H1 (cell line): ENCODE data around the gene CD96. TPM values are rescaled to one million over a fixed set of nuclear protein-coding genes. Genes with fewer than 3 reads are reported as not detected.

Source experiments
- polyA plus RNA-seq, 7 experiments: library from polyadenylated mRNA; depleted of rRNA in 3 of 7; stranded (reverse) in 5 of 7; unstranded in 2 of 7; fragments of >200 nt in 5 of 7; fragments of 200-250 nt in 2 of 7; gene quantifications; 1 replicate in 5 of 7; 2 replicates in 1 of 7; 4 replicates in 1 of 7; pipeline versions ENCODE4 v1.2.1 to v1.2.3, GENCODE V29; 2011 to 2013; ENCODE audit warnings: missing spikeins in 2 of 7, mixed read lengths in 2 of 7
- total RNA-seq: library from RNA; stranded (reverse); fragmentation: NEBNext Ultra II Directional; extraction: Animal tissue kit (Norgen Biotek cat#: 25700); gene quantifications from 2 replicates; pipeline ENCODE4 v1.2.1, GENCODE V29; 2021

Gene CD96
- total and polyA plus RNA-seq, 2 of the 8 experiments (the other 6 are each of a cell fraction or from before 2014, with no cell fraction given) = not detected

Other genes starting within 250 kb of the CD96 start
- gene ZBED2, start 53.1 kb downstream of the CD96 start, total RNA-seq = not detected in 2 replicates
- gene ZBED2, start 53.1 kb downstream of the CD96 start, polyA plus RNA-seq (2011; rRNA removed) = not detected in 2 replicates
- 1.9 and 2.3 TPM in 2 replicates for gene PLCXD2, start 132.5 kb downstream of the CD96 start, total RNA-seq
- gene PLCXD2, start 132.5 kb downstream of the CD96 start, polyA plus RNA-seq (2011; rRNA removed) = 0.58 and 0.73 TPM in 2 replicates